Neural progenitor cell (in vitro differentiated cells): ENCODE data around the gene MAPK9.

Experiments
- CTCF ChIP-seq: fragments of 200-600 bp; sonication (generic); IDR thresholded peaks from 2 replicates; pipeline ENCODE4 v1.5.1; 2017; ENCODE audit warnings: antibody characterized with exemption, mild to moderate bottlenecking
- EZH2 ChIP-seq: fragments of 200-600 bp; sonication (generic); IDR thresholded peaks from 2 replicates; pipeline ENCODE4 v1.6.1; 2017; ENCODE audit warnings: antibody characterized with exemption, mild to moderate bottlenecking, moderate library complexity
- EZH2phosphoT487 ChIP-seq: fragments of 200-600 bp; sonication (generic); IDR thresholded peaks from 2 replicates; pipeline ENCODE4 v1.6.1; 2017; ENCODE audit warnings: antibody characterized with exemption

DNA sequence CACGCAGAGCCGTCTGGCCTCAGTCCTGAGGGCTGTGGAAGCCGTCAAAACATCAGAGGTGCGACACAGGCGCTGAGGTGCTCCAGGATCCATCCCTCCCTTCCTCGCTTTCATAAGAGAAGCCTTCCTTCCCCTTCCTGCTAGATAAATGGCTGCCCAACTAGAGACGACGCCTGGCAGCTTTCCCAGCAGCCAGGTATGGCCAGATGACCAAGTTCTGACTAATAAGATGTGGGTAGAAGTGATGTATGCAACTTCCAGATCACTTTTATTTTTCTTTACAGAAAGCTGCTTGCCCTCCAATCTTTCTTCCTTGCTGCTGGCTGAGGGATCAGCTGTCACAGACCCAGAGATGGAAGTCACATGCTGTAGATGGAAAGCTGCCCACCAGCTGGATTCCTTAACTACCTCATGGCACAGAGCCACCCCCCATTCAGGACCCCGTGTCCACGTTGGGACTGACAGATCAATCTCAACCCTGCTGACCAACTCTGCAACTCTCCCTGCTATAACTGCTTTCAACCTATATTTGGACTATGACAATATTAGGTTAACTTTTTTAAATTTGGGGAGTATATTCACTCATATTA lies 8.8 kb downstream of the MAPK9 start:
- no peak for TF ChIP-seq CTCF
- TF ChIP-seq EZH2, result no peak
- TF ChIP-seq EZH2phosphoT487, result no peak
